Measurements from ENCODE around the gene UNC93A.

DNA sequence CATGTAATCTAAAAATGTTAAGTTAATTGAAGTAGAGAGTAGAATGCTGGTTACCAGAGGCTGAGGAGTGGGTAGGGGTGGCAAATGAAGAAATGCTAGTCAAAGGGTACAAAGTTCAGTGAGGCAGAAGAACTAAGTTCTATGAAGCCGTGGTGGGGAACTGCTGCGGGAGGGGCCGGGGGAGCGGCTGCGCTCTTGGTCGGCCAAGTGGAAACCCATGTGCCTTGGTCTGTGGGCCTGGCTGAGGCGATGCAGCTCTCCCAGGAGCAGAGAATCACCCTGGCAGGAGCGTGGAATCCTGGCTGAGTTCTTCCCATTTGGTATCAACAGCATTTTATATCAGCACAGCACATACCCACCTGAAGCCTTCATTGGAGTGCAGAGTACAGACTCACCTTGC, 56.1 kb downstream of the UNC93A start:
- TF ChIP-seq, protein P1, sequence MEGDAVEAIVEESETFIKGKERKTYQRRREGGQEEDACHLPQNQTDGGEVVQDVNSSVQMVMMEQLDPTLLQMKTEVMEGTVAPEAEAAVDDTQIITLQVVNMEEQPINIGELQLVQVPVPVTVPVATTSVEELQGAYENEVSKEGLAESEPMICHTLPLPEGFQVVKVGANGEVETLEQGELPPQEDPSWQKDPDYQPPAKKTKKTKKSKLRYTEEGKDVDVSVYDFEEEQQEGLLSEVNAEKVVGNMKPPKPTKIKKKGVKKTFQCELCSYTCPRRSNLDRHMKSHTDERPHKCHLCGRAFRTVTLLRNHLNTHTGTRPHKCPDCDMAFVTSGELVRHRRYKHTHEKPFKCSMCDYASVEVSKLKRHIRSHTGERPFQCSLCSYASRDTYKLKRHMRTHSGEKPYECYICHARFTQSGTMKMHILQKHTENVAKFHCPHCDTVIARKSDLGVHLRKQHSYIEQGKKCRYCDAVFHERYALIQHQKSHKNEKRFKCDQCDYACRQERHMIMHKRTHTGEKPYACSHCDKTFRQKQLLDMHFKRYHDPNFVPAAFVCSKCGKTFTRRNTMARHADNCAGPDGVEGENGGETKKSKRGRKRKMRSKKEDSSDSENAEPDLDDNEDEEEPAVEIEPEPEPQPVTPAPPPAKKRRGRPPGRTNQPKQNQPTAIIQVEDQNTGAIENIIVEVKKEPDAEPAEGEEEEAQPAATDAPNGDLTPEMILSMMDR (IDR thresholded peaks at IDR 0.05), result no peak
- TF ChIP-seq POLR2AphosphoS5 (IDR thresholded peaks at IDR 0.05) (no peak), POLR2A (IDR thresholded peaks at IDR 0.05) (no peak), EP300 (IDR thresholded peaks at IDR 0.05) (no peak)

Data from upper lobe of left lung (tissue), 4 donors.